Right ventricle myocardium superior (tissue), 1 donor: ENCODE measurements around the gene LDAH. TPM values are rescaled to one million over a fixed set of nuclear protein-coding genes. Genes with fewer than 3 reads are reported as not detected.

Source experiments
- ATAC-seq: fragments of 200-7000 bp; cut with Tn5 transposase; one replicate; pipeline ENCODE4 v1.9.1; 2020; ENCODE audit warnings: mild to moderate bottlenecking; ENCODE audit not compliant: poor library complexity
- DNase-seq: peaks from one replicate; pipeline ENCODE4 v3.0.0-alpha.2; 2020
- intact Hi-C: fragments of 100-400 bp; cut with DNase I; formaldehyde crosslinking; loops from one replicate; pipeline ENCODE4 v1.11.2; 2022
- total RNA-seq: library from RNA; stranded (reverse); fragmentation: NEBNext Ultra II Directional; extraction: Animal tissue kit (Norgen Biotek cat#: 25700); gene quantifications from one replicate; pipeline ENCODE4 v1.2.1, GENCODE V29; 2021
- donor health status: DM: no; HTN: yes; CAD: no; lungs with severe emphysema.

LDAH gene
- total RNA-seq, 1 donor from 2014 or later, result 7.0 TPM

GRCh38 chr2:20663196-20664070 is 159.5 kb downstream of the LDAH start:
- DNase-seq (peak; percentile 24), ATAC-seq (no peak)
- intact Hi-C loops, result loop anchor here (2.0 to 5.0 kb wide), 2 partner anchors 299 to 454 kb away; no protein-coding TSS in a partner anchor

- no peak for ATAC-seq
- intact Hi-C loops, result loop anchor here (2.0 to 5.0 kb wide), 2 partner anchors 300 to 455 kb away; no protein-coding TSS in a partner anchor
- DNase-seq, result peak; percentile 7
Observed at GRCh38 chr2:20662308-20662937, 160.5 kb downstream of the LDAH start.

GRCh38 chr2:20661421-20662307 is 161.2 kb downstream of the LDAH start:
- DNase-seq, result peak; percentile 69
- intact Hi-C loops, result loop anchor here (2.0 to 5.0 kb wide), 2 partner anchors 301 to 456 kb away; no protein-coding TSS in a partner anchor
- peak; percentile 89 for ATAC-seq

GRCh38 chr2:20660506-20661420 is 162.1 kb downstream of the LDAH start:
- DNase-seq (no peak), ATAC-seq (no peak)
- intact Hi-C loops, result loop anchor here (5.0 kb wide), 1 partner anchor 457 kb away; no protein-coding TSS in a partner anchor

- intact Hi-C loops, result no loop called here
- ATAC-seq, result no peak
Observed at GRCh38 chr2:20657522-20658235, 165.2 kb downstream of the LDAH start.

GRCh38 chr2:20656561-20656960 is 166.3 kb downstream of the LDAH start:
- ATAC-seq, result no peak
- DNase-seq, result peak; percentile 8

More at GRCh38 chr2:20657522-20658235, 165.2 kb downstream of the LDAH start:
- peak; percentile 28 for DNase-seq

GRCh38 chr2:20654535-20654813 is 168.4 kb downstream of the LDAH start:
- intact Hi-C loops, result no loop called here
- ATAC-seq (no peak), DNase-seq (no peak)

More at GRCh38 chr2:20656561-20656960, 166.3 kb downstream of the LDAH start:
- intact Hi-C loops, result no loop called here

- ATAC-seq (no peak), DNase-seq (peak; percentile 38)
- intact Hi-C loops, result no loop called here
Observed at GRCh38 chr2:20653695-20654534, 169.0 kb downstream of the LDAH start.

- ATAC-seq (no peak), DNase-seq (peak; percentile 37)
- intact Hi-C loops, result no loop called here
Observed at GRCh38 chr2:20652673-20653575, 170.0 kb downstream of the LDAH start.

- DNase-seq (peak; percentile 10), ATAC-seq (no peak)
- intact Hi-C loops, result no loop called here
Observed at GRCh38 chr2:20652141-20652540, 170.8 kb downstream of the LDAH start.

GRCh38 chr2:20651731-20652099 is 171.2 kb downstream of the LDAH start:
- DNase-seq, result peak; percentile 4
- no peak for ATAC-seq
- intact Hi-C loops, result no loop called here

GRCh38 chr2:20650877-20651730 is 171.8 kb downstream of the LDAH start, which contains the start of gene HS1BP3:
Gene HS1BP3, minus strand, starts transcription at chr2:20651098. Its CDS starts 35 bp downstream, at chr2:20651063.
- ATAC-seq (peak; percentile 97), DNase-seq (peak; percentile 92)
- intact Hi-C loops, result no loop called here

- intact Hi-C loops, result no loop called here
- ATAC-seq, result peak; percentile 3
- no peak for DNase-seq
Observed at GRCh38 chr2:20650393-20650876, 172.5 kb downstream of the LDAH start.

GRCh38 chr2:20649976-20650375 is 172.9 kb downstream of the LDAH start:
- intact Hi-C loops, result no loop called here
- DNase-seq, result no peak
- ATAC-seq, result no peak
